Measurements from ENCODE around the gene CDC42BPA. TPM values are rescaled to one million over a fixed set of nuclear protein-coding genes. Genes with fewer than 3 reads are reported as not detected.

CDC42BPA gene
- polyA plus RNA-seq, 1 donor from 2014 or later = 22.9 TPM

GRCh38 chr1:227213426-227213825, 104.9 kb downstream of the CDC42BPA start:
- Histone ChIP-seq H3K9me3 (ENCODE audit: low read length) (no peaks in the 10 kb centered on the region), H3K9ac (ENCODE audit: low read length) (no peak overlapping the region), H3K9me2 (ENCODE audit: insufficient read depth, low read length) (no peaks in the 10 kb centered on the region), H3K36me3 (ENCODE audit: insufficient read depth, low read length) (peaks cover 12% of the 10 kb centered on the region), H3F3A (ENCODE audit: insufficient read depth, low read length, poor library complexity, severe bottlenecking) (no peaks in the 10 kb centered on the region), H2AFZ (ENCODE audit: low read depth, low read length) (no peak overlapping the region), H3K27ac (ENCODE audit: low read length) (no peak overlapping the region), H3K4me3 (ENCODE audit: low read length) (no peak overlapping the region), H3K79me2 (replicated peaks; ENCODE audit: insufficient read depth, low read length) (no peaks in the 10 kb centered on the region), H3K4me2 (ENCODE audit: low read length) (no peak overlapping the region), H3K27me3 (ENCODE audit: insufficient read depth, low read depth, low read length) (no peaks in the 10 kb centered on the region), H4K20me1 (ENCODE audit: insufficient read depth) (no peaks in the 10 kb centered on the region)
- TF ChIP-seq EZH2 (IDR thresholded peaks at IDR 0.05; ENCODE audit: borderline replicate concordance, insufficient read depth, low read length, poor library complexity, severe bottlenecking) (no peak), TAF1 (IDR thresholded peaks at IDR 0.05; ENCODE audit: low read depth) (no peak), EP300 (conservative IDR thresholded peaks at IDR 0.05; ENCODE audit: poor library complexity, severe bottlenecking) (no peak), POLR2AphosphoS5 (IDR thresholded peaks at IDR 0.05) (no peak), MXI1 (conservative IDR thresholded peaks at IDR 0.05; ENCODE audit: poor library complexity, severe bottlenecking) (no peak), REST (IDR thresholded peaks at IDR 0.05; ENCODE audit: borderline replicate concordance) (no peak), CTCF (IDR thresholded peaks at IDR 0.05; ENCODE audit: poor library complexity, severe bottlenecking) (no peak), RAD21 (conservative IDR thresholded peaks at IDR 0.05) (no peak), SMC3 (conservative IDR thresholded peaks at IDR 0.05; ENCODE audit: poor library complexity) (no peak)

- no peaks in the 10 kb centered on the region for H3K27me3 ChIP-seq (ENCODE audit: insufficient read depth, low read depth, low read length)
- no peak overlapping the region for H3K4me2 ChIP-seq (ENCODE audit: low read length)
- no peaks in the 10 kb centered on the region for H3K79me2 ChIP-seq (replicated peaks; ENCODE audit: insufficient read depth, low read length)
- H3K4me3 ChIP-seq (ENCODE audit: low read length) = no peak overlapping the region
- no peaks in the 10 kb centered on the region for H3K9me3 ChIP-seq (ENCODE audit: low read length)
- TF ChIP-seq CTCF (IDR thresholded peaks at IDR 0.05; ENCODE audit: poor library complexity, severe bottlenecking) = no peak
- no peak for TF ChIP-seq TAF1 (IDR thresholded peaks at IDR 0.05; ENCODE audit: low read depth)
- TF ChIP-seq SMC3 (conservative IDR thresholded peaks at IDR 0.05; ENCODE audit: poor library complexity) = no peak
- TF ChIP-seq EP300 (conservative IDR thresholded peaks at IDR 0.05; ENCODE audit: poor library complexity, severe bottlenecking) = no peak
- no peaks in the 10 kb centered on the region for H3F3A ChIP-seq (ENCODE audit: insufficient read depth, low read length, poor library complexity, severe bottlenecking)
- H2AFZ ChIP-seq (ENCODE audit: low read depth, low read length) = no peak overlapping the region
- H3K27ac ChIP-seq (ENCODE audit: low read length) = no peak overlapping the region
- H3K9ac ChIP-seq (ENCODE audit: low read length) = no peak overlapping the region
- H3K36me3 ChIP-seq (ENCODE audit: insufficient read depth, low read length) = peaks cover 12% of the 10 kb centered on the region
- H4K20me1 ChIP-seq (ENCODE audit: insufficient read depth) = no peaks in the 10 kb centered on the region
- no peaks in the 10 kb centered on the region for H3K9me2 ChIP-seq (ENCODE audit: insufficient read depth, low read length)
These were observed 106.1 kb downstream of the CDC42BPA start for GRCh38 chr1:227212164-227212563.
